Right renal pelvis (tissue), 4 donors: ENCODE data around the gene RBMS2. TPM values are rescaled to one million over a fixed set of nuclear protein-coding genes. Genes with fewer than 3 reads are reported as not detected.
"Not testable (repeated sequence)": the region's sequence is repeated elsewhere in the genome, so short reads cannot be mapped to it uniquely, and the experiment has no call there.

Source experiments
- DNase-seq, 4 donors: peaks; one replicate each; pipeline ENCODE4 v3.0.0-alpha.2; 2013; ENCODE audit warnings: low read depth in 4 of 4, low spot score in 3 of 4, missing footprints in 1 of 4
- polyA plus RNA-seq, 4 donors: library from polyadenylated mRNA; unstranded; fragments of 120-200 nt; gene quantifications; one replicate each; pipeline ENCODE4 v1.2.1, GENCODE V29; 2013; ENCODE audit not compliant: insufficient read length in 4 of 4

Gene RBMS2, protein sequence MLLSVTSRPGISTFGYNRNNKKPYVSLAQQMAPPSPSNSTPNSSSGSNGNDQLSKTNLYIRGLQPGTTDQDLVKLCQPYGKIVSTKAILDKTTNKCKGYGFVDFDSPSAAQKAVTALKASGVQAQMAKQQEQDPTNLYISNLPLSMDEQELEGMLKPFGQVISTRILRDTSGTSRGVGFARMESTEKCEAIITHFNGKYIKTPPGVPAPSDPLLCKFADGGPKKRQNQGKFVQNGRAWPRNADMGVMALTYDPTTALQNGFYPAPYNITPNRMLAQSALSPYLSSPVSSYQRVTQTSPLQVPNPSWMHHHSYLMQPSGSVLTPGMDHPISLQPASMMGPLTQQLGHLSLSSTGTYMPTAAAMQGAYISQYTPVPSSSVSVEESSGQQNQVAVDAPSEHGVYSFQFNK
- polyA plus RNA-seq, result 10 to 100 TPM; 36.2 to 50.5 (median 42.6) TPM

DNA sequence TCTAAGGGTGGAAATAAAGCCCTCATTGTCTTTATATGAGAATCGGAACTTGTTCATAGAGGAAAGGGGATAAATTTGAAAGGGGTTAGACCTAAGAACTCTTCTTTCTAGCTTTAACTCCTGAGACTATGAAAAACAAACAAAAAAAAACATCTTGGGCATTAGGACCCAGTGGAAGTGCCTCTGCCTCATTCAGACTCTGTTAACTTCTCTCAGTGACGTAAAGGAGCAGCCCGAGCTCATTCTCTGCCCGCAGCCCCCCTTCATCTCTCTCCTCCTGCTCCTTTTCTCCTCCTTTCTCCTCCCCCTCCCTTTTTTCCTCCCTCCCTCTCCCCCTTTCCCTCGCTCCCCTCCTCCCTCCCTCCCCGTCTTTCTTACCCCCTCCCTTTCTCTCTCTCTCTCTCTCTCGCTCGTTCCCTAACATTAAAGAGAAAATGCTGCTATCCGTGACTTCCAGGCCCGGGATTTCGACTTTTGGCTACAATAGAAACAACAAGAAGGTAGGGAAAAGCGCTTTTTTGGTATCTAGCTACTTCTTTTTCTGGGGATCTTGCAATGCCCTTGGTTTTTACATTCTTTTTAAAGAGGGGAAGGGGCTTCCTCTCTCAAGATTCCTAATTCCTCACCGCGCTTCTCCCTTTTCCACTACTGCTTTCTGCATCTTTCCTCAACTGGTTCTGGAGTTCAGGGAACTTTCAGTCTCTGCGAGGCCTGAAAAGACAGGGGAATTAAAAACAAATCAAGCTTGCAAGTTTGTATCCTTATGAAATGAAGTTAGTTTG lies at the start of gene RBMS2:
TSS of gene RBMS2 (plus strand) at position 231 of the 782 bp plus-strand sequence. CDS start at position 435, 204 bp downstream.
- DNase-seq, result peak; percentile 60 to 86 (median 84)

DNA sequence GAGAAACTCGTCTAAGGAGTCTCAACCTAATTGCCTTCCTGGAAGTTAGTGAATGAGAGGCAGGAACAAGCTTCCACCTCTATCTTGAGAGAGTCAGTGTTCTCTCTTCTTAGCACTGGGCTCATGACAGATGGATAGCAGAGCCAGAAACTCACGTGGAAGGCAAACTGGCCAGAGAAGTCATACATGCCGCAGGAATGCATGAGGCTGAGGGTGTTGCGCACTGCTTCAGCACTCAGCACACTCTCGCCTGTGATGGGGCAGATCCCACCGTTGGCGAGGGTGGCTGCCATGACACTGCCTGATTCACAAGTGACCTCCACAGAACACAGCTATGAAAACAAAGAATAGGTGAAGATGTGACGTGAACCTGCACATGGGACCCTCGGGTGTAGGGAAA lies 47.2 kb upstream of the RBMS2 start:
- DNase-seq, result no peak

DNA sequence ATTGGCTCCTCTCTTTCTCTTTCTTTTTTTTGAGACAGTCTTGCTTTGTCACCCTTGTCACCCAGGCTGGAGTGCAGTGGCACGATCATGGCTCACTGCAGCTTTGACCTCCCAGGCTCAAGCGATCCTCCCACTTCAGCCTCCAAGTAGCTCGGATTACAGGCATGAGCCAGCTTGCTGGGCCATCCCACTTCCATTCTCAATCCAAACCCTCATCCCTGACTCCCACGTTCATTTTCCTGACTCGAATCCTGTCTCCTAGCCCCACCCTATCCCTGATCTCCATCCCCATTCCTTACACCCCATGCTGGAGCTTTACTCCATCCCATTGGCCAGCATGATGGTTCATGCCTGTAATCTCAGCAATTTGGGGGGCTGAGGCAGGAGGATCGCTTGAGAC lies 45.5 kb upstream of the RBMS2 start:
- no peak for DNase-seq

DNA sequence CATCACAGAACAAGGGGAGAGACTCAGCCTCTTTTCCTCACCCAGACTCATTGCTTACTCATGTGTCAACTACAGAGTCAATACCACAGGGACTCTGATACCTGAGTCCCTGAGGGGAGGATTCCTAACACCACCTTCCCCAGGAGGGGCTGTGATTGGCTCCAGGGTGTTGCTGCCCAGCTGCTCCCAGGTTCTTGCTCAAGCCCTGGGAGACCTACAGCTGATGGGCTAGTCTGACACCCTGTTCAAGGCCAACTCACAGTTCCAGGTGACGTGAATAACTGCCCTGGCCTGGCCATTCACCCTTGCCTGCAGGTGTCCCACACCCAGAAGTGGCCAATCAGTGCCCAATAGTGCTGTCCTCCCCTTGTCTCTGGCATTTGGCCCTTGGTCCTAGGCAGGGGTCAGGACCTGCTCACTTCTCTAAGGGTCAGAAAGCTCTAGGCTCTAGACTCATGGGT lies 44.6 kb upstream of the RBMS2 start:
- DNase-seq, result no peak

DNA sequence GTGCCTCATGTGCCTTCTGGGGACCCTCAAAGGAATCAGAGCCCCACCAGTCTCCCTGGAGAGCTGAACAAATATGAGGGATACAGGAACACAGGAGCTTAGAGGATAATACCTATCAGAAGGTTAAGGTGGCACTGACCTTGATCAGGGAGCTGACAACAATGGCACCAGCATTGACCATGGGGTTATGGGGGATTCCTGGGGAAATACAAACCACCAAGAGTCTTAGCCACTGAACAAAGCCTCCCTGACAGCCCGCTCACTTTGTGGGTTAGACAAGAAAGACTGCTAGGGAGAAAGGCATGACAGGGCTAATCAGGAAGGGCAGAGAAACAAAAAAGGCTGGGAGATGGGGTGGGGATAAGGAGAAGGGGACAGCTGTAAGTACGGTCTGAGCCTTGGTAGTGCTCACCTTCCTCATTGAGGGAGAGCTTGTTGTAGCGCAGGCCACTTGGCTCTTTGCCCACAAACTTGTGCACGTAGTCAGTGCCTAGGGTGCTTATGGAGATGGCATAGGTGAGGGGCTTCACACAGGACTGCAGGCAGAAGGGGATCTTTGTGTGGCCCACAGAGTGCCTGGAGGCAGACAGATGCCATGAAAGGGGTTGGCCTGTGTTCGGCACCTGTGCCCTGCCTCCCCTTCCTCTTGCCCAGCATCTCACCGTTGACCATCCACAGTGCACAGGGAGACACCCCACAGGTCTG lies 43.9 kb upstream of the RBMS2 start:
- no peak for DNase-seq

DNA sequence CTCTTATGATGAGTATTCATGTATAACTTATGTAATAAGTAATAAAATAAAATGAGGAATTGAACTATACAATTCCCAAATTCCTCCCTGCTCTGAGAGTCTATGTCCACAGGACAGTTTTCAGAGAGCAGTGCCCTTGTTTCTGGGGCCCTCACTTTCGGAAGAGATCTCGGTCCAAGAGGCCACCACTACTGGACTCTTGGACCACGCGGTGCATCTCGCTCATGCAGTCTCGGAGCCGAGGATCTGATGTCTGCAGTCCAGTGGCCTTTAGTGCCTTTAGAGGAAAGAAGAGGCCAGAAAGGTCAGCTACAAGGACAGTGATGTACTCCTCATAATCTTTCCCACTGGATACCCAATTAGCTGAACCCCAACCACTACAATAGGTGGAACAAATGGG lies 42.0 kb upstream of the RBMS2 start:
- DNase-seq, result no peak

DNA sequence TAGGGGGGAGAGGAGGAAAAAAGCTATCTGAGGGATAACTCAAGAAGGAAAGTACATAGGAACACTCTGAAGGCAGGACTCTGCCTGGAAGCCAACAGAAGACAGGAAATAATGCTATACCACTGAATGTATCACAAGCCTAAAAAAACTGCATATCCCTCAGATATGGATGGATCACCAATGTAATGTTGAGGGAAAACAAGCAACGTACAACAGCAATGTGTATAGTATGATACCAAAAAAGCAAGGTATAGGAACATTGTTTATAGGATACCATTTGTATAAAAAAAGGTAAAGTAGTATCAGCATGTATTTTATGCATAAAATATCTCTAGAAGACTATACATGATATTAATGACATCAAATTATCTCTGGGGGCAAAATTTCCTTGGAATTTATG lies 37.1 kb upstream of the RBMS2 start:
- DNase-seq, result no peak

DNA sequence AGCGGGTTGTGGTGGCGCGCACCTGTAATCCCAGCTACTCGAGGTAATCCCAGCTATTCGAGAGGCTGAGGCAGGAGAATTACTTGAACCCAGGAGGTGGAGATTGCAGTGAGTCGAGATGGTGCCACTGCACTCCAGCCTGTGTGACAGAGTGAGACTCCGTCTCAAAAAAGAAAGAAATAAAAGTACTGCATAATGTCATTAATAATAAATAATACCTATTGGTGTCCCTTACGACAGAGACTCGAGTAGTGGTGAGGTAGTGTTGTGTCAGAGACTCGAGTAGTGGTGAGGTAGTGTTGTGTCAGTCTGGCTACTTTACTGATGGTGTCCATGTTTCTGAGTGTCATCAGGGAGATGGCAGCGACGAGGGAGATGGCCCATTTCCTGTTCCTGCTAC lies 34.9 kb upstream of the RBMS2 start:
- DNase-seq, result no peak

DNA sequence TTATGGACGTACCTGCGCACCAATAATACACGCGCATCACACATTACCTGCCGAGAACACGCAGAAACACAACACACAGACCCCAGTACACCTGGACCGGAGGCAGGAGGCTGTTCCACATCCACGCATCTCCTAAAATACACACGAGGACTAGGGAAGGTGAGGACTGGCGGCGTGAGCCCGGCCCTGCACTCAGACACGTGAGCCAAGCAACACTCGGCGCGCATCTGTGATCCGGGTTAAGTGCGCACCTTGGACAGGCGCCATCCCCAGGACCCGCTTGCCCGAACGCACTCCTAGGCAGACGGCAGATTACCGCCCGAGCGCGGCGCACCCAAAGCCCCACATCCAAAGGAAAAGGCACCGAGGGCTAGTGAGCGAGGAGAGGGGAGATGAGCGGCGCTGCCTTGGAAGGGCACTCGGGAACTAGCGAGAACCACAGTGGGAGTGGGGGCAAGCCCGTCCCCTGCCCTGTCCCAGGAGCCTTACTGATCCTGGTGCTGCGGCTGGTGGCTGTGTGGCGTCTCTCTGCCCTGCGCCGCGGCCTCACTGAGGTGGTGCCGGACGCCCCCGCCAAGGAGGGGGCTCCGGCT lies 34.1 kb upstream of the RBMS2 start:
- peak in 1 of 4 donors; percentile 23 for DNase-seq

DNA sequence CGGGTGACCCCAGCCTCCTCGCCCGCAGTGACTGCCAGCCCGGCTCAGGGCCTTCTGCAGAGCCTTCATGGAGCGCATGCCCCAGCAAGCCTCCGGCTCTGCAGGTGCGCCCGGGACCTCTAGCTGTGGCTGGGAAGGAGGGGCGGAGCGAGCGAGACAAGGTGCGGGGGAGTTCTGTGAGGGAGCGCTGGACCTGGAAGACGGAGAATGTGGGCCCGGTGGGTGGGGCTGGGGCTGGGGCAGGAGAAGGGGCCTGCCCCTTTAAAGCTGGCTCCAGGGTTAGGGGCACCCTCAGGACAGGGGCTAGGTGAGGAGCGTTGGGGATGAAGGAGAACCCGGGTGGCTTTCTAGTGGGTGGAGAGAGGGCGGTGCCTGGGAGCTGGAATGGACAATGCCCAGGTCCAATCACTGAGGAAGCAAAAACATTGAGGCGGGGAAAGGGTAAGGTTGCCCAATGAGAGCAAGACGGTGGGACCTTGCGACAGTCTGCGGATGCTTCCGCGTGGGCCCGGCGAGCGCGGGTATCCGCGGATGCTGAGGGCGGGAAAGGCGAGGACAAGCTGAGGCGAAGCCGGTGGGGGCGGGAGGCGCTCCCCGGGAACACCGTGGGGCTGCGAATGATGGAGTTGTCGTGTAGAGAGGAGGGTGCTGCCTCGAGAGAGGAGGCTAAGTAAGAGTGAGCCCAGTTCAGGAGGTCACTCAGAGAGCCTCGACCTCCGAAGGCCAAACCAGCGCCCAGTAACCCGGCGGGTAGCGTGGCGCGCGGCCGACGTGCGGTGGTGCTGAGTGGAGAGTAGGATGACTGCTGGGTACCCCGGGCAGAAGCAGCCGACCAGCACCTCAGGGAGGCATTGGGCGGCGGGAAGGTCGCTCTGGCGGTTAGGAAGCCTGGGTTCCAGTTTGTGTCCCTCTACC lies 33.3 kb upstream of the RBMS2 start, which contains the start of gene GLS2:
TSS of gene GLS2 (minus strand) at position 121 of the 915 bp plus-strand sequence. CDS start at position 78, 43 bp downstream.
- peak; percentile 57 to 64 (median 58) for DNase-seq

DNA sequence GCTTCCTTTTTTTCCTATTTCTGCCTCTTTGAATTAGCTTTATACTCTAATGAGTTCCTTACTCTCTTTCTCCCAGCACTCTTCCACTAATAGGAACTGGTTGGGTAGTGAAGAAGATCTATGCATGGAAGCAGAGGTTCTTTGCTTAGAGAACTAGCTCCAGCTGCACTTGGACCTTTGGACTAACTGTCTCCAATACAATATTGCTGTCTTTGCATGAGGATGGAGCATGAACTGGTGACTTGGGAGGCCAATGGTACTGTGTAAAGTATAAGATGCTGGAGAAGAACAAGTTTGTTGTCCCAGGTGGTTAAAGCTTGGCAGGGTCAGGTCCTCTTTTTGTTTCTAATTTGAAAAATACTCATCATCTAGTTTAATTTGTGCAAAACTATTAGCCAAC lies 31.3 kb upstream of the RBMS2 start:
- DNase-seq, result no peak

DNA sequence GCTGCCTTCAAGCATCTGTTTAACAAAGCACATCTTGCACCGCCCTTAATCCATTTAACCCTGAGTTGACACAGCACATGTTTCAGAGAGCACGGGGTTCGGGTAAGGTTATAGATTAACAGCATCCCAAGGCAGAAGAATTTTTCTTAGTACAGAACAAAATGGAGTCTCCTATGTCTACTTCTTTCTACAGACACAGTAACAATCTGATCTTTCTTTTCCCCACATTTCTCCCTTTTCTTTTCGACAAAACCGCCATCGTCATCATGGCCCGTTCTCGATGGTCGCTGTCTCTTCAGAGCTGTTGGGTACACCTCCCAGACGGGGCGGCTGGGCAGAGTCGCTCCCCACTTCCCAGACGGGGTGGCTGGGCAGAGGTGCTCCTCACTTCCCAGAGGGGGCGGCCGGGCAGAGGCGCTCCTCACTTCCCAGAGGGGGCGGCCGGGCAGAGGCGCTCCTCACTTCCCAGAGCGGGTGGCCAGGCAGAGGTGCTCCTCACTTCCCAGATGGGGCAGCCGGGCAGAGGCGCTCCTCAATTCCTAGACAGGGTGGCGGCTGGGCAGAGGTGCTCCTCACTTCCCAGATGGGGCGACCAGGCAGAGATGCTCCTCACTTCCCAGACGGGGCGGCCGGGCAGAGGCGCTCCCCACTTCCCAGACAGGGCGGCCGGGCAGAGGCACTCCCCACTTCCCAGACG lies 28.1 kb upstream of the RBMS2 start:
- DNase-seq, result not testable (repeated sequence)

DNA sequence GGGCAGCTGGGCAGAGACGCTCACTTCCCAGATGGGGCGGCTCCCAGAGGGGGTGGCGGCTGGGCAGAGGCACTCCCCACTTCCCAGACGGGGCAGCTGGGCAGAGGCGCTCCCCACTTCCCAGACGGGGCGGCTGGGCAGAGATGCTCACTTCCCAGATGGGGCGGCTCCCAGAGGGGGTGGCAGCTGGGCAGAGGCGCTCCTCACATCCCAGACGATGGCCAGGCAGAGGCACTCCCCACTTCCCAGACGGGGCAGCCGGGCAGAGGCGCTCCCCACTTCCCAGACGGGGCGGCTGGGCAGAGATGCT lies 27.6 kb upstream of the RBMS2 start:
- DNase-seq, result not testable (repeated sequence)

DNA sequence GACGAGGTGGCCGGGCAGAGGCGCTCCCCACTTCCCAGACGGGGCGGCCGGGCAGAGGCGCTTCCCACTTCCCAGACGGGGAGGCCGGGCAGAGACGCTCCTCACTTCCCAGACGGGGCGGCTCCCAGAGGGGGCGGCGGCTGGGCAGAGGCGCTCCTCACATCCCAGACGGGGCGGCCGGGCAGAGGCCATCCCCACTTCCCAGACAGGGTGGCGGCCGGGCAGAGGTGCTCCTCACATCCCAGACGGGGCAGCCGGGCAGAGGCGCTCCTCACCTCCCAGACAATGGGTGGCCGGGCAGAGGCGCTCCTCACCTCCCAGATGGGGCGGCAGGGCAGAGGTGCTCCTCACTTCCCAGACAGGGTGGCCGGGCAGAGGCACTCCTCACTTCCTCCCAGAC lies 27.1 kb upstream of the RBMS2 start:
- DNase-seq, result not testable (repeated sequence)

DNA sequence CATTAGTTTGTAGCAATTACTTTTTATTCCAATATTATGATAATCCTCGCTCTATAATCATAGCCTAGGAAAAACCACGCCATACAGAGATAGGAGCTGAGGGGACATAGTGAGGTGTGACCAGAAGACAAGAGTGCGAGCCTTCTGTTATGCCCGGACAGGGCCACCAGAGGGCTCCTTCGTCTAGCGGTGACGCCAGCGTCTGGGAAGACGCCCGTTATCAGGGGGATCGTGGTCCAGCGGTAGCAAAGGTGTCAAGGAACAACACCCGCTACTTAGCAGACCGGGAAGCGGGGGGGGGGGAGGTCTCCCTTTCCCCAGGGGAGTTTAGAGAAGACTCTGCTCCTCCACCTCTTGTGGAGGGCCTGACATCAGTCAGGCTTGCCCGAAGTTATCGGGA lies 24.9 kb upstream of the RBMS2 start:
- DNase-seq, result not testable (repeated sequence)

DNA sequence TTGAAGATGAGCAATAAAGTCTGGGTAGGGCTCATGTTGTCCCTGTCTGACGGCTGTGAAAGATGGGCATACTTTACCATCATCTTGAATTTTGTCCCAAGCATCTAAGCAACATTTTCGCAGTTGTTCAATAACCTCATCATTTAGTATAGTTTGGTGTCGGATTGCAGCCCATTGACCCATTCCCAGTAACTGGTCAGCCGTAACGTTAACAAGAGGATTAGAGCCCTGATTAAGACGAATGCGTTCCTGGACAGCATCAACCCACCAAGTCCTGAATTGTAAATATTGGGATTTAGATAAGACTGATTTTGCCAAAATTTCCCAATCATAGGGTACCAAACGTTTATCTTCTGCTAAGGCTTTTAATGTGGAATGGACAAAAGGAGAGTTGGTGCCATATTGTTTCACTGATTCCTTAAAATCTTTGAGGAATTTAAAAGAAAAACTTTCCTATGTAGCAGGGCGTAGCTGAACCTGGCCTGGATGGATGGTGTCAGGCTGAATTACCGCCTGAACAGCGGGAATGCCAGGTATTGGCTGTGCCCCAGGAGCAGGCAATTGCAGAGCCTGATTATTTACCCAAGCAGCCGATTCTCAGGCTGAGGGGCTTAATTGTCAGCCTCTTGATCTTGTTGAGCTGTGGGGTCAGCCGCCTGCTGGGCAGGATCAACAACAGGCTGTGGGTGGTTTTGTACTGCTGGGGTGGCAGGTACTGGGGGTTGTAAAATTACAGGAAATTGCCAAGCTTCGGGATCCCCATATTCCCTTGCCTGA lies 23.3 kb upstream of the RBMS2 start:
- DNase-seq, result not testable (repeated sequence)

DNA sequence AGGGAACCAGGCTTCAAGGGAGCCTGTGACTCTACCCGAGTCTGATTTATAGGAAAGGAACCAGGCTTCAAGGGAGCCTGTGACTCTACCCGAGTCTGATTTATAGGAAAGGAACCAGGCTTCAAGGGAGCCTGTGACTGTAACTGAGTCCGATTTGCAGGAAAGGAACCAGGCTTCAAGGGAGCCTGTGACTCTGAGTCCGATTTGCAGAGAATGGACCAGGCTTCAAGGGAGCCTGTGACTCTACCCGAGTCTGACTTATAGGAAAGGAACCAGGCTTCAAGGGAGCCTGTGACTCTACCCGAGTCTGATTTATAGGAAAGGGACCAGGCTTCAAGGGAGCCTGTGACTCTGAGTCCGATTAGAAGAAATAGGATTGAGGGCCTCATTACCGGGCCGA lies 22.2 kb upstream of the RBMS2 start:
- DNase-seq, result not testable (repeated sequence)

DNA sequence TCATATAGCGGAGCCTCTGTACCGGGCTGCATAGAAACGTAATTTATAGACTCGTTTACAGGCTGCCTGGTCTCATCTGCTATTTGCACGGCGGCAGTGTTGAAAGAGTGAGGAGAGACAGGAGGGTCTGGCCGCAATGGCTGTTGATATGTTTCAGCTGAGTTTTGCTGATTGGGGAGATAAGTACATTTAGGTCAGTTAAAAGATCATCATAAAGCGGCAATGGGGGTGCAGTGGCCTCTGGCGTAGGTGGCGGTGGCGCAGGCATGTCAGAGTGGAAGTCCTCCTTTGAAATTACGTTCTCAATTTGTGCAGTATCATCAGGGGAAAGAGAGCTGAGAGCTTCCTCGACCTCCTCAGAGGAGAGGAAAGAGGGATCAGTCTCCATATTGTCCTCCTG lies 21.7 kb upstream of the RBMS2 start:
- not testable (repeated sequence) for DNase-seq
